GM18870 (cell line): Measurements from ENCODE around the gene PKD1.

Experiments
- ATAC-seq: cut with Tn5 transposase; IDR thresholded peaks from one replicate; pipeline ENCODE4 v1.9.1; 2021; ENCODE audit warnings: moderate library complexity; ENCODE audit not compliant: unreplicated experiment

The PKD1 gene

GRCh38 chr16:2078691-2079090, 57.0 kb downstream of the PKD1 start:
- ATAC-seq, result no peak

GRCh38 chr16:2078096-2078495, 57.6 kb downstream of the PKD1 start:
- ATAC-seq, result no peak

DNA sequence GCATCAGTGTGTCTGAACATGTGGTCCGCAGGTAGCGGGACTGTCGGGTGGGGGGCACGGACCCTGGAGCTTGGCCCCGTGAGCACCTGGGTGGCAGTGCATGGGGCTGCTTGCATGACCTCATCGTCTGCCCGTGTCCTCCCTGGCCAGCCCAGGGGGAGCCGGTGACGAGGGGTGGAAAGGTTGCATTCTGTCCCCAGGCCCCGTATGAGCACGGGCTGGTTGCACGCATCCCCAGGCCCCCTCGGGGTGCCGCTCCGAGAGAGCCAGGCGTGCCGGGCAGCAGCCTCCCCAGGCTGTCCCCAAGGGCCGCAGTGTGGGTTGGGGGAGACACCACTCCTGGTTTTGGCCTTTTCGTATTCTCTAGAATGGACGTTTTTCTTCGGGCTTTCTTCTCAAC, 58.0 kb downstream of the PKD1 start:
- no peak for ATAC-seq

DNA sequence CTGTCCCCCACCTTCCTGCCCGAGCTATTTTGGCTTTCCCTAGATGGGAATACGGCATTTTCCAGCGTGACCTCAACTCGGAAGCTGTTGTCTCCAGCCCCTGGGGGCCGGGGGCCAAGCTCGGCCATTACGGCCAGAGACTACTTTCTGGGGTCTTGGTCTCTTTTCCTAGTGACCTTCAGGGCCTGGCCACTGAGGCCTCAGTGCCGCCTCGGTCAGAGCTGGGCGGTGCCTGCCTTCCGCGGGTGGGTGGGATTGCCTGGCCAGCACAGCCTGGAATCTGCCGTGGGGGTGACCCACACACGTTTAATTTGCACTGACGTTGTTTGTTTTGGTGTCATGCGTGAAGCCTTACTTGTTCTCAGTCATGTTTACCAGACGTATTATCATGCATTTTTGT, 58.7 kb downstream of the PKD1 start:
- no peak for ATAC-seq

DNA sequence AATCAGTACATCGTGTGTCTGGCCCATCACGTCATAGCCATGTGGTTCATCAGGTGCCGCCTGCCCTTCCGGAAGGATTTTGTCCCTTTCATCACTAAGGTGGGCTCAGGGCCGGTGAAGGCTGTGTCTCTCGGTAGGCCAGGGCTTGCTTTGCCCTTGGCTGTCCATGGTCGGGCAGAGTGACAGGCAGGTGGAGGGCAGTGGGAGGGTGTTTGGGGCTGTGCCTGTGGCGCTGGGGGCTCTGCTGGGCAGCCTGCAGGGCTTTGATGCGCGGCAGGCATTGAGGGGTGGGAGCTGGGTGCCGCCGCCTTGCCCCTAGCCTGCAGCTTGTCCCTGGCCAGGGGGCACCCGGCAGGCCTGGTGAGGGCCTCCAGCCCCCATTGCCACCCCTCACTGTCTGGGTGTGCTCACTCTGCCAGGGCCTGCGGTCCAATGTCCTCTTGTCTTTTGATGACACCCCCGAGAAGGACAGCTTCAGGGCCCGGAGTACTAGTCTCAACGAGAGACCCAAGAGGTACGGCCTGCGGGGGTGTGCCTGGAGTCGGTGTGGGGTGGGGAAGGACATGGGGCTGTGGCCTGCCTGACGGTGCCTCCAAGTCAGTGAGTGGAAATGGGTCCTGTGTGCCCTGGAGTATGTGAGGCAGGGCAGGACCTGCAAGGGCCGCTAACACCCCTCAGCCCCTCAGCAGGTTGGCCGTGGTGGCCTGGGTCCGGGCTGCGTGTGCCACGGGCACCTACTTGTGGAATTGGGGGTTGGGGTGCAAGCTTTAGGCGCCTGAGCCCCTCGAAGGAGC, 59.4 kb downstream of the PKD1 start:
- ATAC-seq, result no peak

GRCh38 chr16:2075631-2076030, 60.1 kb downstream of the PKD1 start:
- ATAC-seq, result no peak

- no peak for ATAC-seq
These were observed 61.6 kb downstream of the PKD1 start for GRCh38 chr16:2074071-2074470.

- no peak for ATAC-seq
These were observed 62.8 kb downstream of the PKD1 start for GRCh38 chr16:2072926-2073325.

DNA sequence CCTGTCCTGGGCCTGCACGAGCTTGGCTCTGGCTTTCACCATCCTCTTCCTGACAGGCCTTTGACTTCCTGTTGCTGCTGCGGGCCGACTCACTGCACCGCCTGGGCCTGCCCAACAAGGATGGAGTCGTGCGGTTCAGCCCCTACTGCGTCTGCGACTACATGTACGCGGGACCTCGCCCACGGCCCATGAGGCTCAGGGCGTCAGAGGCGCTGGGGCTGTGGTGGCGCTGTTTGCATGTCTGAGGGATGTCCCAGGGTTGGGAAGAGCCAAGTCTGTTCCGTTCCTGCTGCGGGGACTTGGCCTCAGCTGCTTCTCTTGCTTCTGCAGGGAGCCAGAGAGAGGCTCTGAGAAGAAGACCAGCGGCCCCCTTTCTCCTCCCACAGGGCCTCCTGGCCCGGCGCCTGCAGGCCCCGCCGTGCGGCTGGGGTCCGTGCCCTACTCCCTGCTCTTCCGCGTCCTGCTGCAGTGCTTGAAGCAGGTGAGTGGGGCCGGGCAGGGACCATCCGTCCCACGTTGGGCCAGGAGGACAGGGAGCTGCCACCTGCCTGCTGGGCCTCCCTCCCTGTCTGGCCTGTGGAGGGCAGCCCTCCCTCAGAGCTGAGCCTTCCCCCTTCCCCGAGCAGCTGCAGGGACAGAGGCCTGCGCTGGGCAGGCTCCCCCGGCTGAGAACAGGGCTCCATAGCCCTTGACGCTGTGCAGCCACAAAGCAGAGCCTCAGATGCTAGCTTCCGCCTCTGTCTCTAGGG, 64.1 kb downstream of the PKD1 start:
- no peak for ATAC-seq

DNA sequence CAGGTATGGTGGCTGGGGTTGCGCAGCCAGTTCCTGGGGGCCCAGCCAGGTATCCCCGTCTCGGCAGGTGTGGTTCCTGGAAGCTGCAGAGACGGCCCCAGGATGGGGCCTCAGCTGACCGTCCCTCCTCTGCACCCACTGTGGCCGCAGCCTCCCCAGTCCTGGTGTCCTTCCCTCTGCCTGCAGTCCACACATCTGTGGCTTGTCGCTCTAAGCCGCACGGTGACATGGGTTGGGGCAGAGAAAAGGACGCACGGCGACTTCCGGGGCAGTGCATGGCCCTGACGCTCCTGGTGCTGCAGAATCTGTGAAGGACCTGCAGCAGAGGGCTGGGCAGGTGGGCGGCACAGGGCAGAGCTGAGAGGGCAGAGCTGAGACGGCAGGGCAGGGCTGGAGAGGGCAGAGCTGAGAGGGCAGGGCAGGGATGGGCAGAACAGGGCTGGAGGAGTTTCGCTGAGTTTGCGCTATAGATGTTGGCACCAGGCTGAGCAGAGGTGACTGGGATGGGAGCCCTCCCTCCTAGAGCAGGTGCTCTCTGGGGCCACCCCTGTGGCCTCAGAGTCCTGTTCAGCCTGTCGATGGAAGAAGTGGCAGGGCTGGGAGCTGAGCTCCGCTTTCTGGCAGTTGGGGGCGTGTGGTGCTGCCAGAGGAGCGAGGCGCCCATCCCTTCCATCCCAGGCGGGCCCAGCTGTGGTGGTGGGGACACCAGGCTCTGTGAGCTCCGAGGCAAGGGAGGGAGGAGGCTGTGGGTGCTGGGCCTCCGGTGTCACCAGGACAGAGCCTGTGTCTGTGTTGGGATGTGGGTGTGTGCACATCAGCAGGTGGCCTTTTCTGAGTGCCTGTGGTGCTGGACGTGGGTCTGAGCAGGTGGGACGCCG, 64.9 kb downstream of the PKD1 start:
- ATAC-seq, result no peak

- ATAC-seq, result no peak
These were observed 69.6 kb downstream of the PKD1 start for GRCh38 chr16:2066139-2066538.

- no peak for ATAC-seq
These were observed 71.2 kb downstream of the PKD1 start for GRCh38 chr16:2064368-2064945.

DNA sequence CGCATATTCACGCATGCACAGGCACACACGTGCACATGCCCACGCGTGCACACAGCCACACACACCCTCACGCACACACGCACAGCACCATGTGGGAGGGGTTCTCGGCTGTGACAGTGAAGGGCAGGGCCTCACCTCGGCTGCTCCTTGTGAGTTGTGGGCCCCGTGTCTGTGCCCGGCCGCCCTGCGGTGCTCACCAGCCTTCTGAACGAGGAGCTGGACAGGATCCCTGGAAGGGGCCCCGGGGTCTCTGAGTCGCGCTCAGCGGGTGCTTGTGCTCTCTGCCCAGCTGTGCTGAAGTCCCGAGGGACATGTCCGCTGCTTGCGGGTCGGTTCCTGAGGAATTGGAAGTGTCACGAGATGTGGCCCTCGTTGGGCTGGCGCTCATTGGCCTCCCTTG, 71.8 kb downstream of the PKD1 start:
- ATAC-seq, result no peak

DNA sequence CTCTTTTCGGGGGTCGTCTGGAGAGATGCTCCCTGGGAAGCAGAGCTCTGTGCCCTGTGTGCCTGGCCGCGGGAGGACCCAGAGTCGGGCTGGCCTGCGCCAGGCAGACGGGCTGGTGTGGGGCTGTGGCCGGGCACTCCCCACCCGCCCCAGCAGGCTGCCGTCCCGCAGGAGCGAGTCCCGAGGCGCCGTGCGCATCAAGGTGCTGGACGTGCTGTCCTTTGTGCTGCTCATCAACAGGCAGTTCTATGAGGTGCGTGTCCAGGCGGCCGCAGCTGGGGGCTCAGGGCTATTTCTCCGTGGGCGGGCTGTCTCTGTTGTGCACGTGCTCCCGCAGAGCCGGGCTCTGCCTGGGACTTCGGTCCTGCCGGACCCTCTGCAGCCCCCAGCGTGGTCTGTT, 72.9 kb downstream of the PKD1 start:
- no peak for ATAC-seq

- no peak for ATAC-seq
These were observed 74.2 kb downstream of the PKD1 start for GRCh38 chr16:2061526-2061925.

DNA sequence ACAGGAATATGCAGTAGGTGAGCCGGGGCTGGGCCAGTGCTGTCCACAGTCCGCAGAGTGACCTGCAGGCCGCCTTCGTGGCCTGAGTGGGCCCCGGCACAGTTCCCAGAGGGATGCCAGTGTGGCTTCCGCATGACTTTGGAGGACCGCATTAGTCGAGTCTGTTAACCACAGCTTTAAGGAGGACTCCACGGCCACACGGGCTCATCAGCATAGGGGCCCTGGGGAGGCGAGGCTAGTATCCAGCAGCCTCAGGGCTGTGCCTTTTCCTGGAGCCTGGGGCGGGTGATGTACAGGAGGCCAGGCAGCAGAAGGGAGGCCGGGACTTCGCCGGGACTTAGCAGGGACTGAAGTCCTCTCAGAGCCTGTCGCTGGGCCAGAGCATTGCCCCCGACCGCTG, 74.7 kb downstream of the PKD1 start:
- ATAC-seq, result no peak

GRCh38 chr16:2060346-2060745, 75.4 kb downstream of the PKD1 start:
- no peak for ATAC-seq

DNA sequence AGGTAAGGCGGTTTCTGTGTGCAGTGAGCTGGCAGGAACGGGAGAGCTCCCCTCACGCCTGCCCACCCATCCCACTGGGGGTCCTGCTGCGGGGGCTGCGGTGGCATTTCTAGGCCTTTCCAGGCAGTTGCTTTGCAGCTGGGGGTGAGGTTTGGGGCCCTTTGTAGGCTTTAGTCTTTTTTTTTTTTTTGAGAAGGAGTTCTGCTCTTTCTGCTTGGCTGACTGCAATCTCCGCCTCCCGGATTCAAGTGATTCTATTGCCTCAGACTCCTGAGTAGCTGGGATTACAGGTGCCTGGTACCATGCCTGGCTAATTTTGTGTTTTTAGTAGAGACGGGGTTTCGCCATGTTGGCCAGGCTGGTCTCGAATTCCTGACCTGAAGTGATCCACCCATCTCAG, 76.8 kb downstream of the PKD1 start:
- no peak for ATAC-seq

DNA sequence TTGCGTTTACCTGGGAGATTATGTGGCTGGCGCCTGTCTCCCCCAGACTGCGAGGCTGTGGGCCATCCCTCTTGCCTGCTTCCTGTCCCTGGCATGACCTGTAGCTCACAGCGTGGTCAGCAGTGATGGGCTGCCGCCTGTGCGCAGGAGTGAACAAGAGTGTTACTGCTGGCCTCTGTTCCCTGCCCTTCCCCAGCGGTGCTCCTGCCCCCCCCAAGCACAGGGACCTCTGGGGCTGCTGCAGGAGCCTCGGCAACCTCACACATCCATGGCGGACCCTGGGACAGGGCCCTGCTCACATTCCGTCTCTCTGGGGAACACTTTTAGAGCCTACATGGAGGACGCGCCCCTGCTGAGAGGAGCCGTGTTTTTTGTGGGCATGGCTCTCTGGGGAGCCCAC, 77.3 kb downstream of the PKD1 start:
- no peak for ATAC-seq

GRCh38 chr16:2057438-2057837, 78.3 kb downstream of the PKD1 start:
- no peak for ATAC-seq
